ENCODE measurements around the gene STARD9. TPM values are rescaled to one million over a fixed set of nuclear protein-coding genes. Genes with fewer than 3 reads are reported as not detected.

The STARD9 gene
- total RNA-seq, 2 donors from 2014 or later = 0.97 to 2.9 TPM

- no peak overlapping the region for H3K27ac ChIP-seq (ENCODE audit: low read depth, low read length)
- no peak overlapping the region for H3K4me3 Mint-ChIP-seq
- peaks cover 4% of the 10 kb centered on the region for H3K4me1 Mint-ChIP-seq
- 97 to 100% methylated on average over 2 of the region's 2 CpGs for WGBS, 2 experiments (ENCODE audit: insufficient coverage in 1 of 2, insufficient read length in 1 of 2)
- no peak overlapping the region for H3K9ac ChIP-seq (ENCODE audit: extremely low read depth, low read length, poor library complexity, severe bottlenecking)
- no peaks in the 10 kb centered on the region for H3K9me3 Mint-ChIP-seq
- no peaks in the 10 kb centered on the region for H3K27me3 Mint-ChIP-seq (ENCODE audit: insufficient read depth)
- no peak overlapping the region for H3K4me3 ChIP-seq (ENCODE audit: low read length)
- no peaks in the 10 kb centered on the region for H3K9me3 ChIP-seq (ENCODE audit: control insufficient read depth, low read length)
- no peak for DNase-seq
- peaks cover 2% of the 10 kb centered on the region for H3K36me3 Mint-ChIP-seq (ENCODE audit: low read depth)
- H3K36me3 ChIP-seq (ENCODE audit: control insufficient read depth, insufficient read depth, low read length) = no peaks in the 10 kb centered on the region
- H3K27me3 ChIP-seq (ENCODE audit: control insufficient read depth, insufficient read depth, low read length, poor library complexity, severe bottlenecking) = no peaks in the 10 kb centered on the region
- no peak for TF ChIP-seq CTCF (conservative IDR thresholded peaks at IDR 0.05)
- no peak overlapping the region for H3K27ac Mint-ChIP-seq
- no peaks in the 10 kb centered on the region for H3K4me1 ChIP-seq (ENCODE audit: control insufficient read depth, insufficient read depth, low read length)
Measured at GRCh38 chr15:42741710-42742109, 166.3 kb downstream of the STARD9 start.

- Histone ChIP-seq H3K27ac (ENCODE audit: low read depth, low read length) (no peak overlapping the region), H3K9ac (ENCODE audit: extremely low read depth, low read length, poor library complexity, severe bottlenecking) (no peak overlapping the region), H3K9me3 (ENCODE audit: control insufficient read depth, low read length) (no peaks in the 10 kb centered on the region), H3K27me3 (ENCODE audit: control insufficient read depth, insufficient read depth, low read length, poor library complexity, severe bottlenecking) (no peaks in the 10 kb centered on the region), H3K4me1 (ENCODE audit: control insufficient read depth, insufficient read depth, low read length) (no peaks in the 10 kb centered on the region), H3K4me3 (ENCODE audit: low read length) (no peak overlapping the region), H3K36me3 (ENCODE audit: control insufficient read depth, insufficient read depth, low read length) (no peaks in the 10 kb centered on the region)
- TF ChIP-seq CTCF (conservative IDR thresholded peaks at IDR 0.05) = no peak
- Mint-ChIP-seq H3K36me3 (ENCODE audit: low read depth) (peaks cover 2% of the 10 kb centered on the region), H3K4me1 (peaks cover 4% of the 10 kb centered on the region), H3K27me3 (ENCODE audit: insufficient read depth) (no peaks in the 10 kb centered on the region), H3K9me3 (no peaks in the 10 kb centered on the region), H3K4me3 (no peak overlapping the region), H3K27ac (no peak overlapping the region)
- DNase-seq = no peak
- WGBS, 2 experiments (ENCODE audit: insufficient coverage in 1 of 2, insufficient read length in 1 of 2) = 99 to 100% methylated on average over 1 to 4 of the region's 4 CpGs
Measured at GRCh38 chr15:42742149-42742548, 166.7 kb downstream of the STARD9 start.

- Mint-ChIP-seq H3K36me3 (ENCODE audit: low read depth) (peaks cover 2% of the 10 kb centered on the region), H3K27ac (no peak overlapping the region), H3K9me3 (no peaks in the 10 kb centered on the region), H3K4me3 (no peak overlapping the region), H3K4me1 (no peaks in the 10 kb centered on the region), H3K27me3 (ENCODE audit: insufficient read depth) (no peaks in the 10 kb centered on the region)
- H3K36me3 ChIP-seq (ENCODE audit: control insufficient read depth, insufficient read depth, low read length) = no peaks in the 10 kb centered on the region
- no peak overlapping the region for H3K9ac ChIP-seq (ENCODE audit: extremely low read depth, low read length, poor library complexity, severe bottlenecking)
- no peak overlapping the region for H3K27ac ChIP-seq (ENCODE audit: low read depth, low read length)
- 89% methylated on average over 1 of the region's 1 CpG; no CpG with 5 or more reads in 1 of the 2 experiments for WGBS, 2 experiments (ENCODE audit: insufficient coverage in 1 of 2, insufficient read length in 1 of 2)
- TF ChIP-seq CTCF (conservative IDR thresholded peaks at IDR 0.05) = no peak
- no peaks in the 10 kb centered on the region for H3K27me3 ChIP-seq (ENCODE audit: control insufficient read depth, insufficient read depth, low read length, poor library complexity, severe bottlenecking)
- H3K4me1 ChIP-seq (ENCODE audit: control insufficient read depth, insufficient read depth, low read length) = no peaks in the 10 kb centered on the region
- no peak for DNase-seq
- no peak overlapping the region for H3K4me3 ChIP-seq (ENCODE audit: low read length)
- no peaks in the 10 kb centered on the region for H3K9me3 ChIP-seq (ENCODE audit: control insufficient read depth, low read length)
Measured at GRCh38 chr15:42744195-42744594, 168.8 kb downstream of the STARD9 start.
